Esophagus muscularis mucosa (tissue), 4 donors: ENCODE data around the gene PIGZ.

ENCODE experiments used
- EP300 ChIP-seq: sonication (generic); formaldehyde crosslinking; IDR thresholded peaks from one replicate; pipeline ENCODE4 v1.6.1; 2017; ENCODE audit warnings: antibody characterized with exemption
- POLR2AphosphoS5 ChIP-seq, 2 donors: sonication (generic); formaldehyde crosslinking; IDR thresholded peaks; one replicate each; pipeline ENCODE4 v1.6.1; 2017; ENCODE audit warnings: antibody characterized with exemption in 2 of 2
- TF ChIP-seq, protein P1 (sequence below), 3 experiments: fragments of 200-600 bp in 2 of 3; fragments of 450-650 bp in 1 of 3; sonication (generic) in 2 of 3; IDR thresholded peaks; one replicate each; pipeline ENCODE4 v1.5.1; 2017 to 2019; ENCODE audit warnings: antibody characterized with exemption in 3 of 3, mild to moderate bottlenecking in 2 of 3, moderate library complexity in 1 of 3

- TF ChIP-seq, protein P1, sequence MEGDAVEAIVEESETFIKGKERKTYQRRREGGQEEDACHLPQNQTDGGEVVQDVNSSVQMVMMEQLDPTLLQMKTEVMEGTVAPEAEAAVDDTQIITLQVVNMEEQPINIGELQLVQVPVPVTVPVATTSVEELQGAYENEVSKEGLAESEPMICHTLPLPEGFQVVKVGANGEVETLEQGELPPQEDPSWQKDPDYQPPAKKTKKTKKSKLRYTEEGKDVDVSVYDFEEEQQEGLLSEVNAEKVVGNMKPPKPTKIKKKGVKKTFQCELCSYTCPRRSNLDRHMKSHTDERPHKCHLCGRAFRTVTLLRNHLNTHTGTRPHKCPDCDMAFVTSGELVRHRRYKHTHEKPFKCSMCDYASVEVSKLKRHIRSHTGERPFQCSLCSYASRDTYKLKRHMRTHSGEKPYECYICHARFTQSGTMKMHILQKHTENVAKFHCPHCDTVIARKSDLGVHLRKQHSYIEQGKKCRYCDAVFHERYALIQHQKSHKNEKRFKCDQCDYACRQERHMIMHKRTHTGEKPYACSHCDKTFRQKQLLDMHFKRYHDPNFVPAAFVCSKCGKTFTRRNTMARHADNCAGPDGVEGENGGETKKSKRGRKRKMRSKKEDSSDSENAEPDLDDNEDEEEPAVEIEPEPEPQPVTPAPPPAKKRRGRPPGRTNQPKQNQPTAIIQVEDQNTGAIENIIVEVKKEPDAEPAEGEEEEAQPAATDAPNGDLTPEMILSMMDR (IDR thresholded peaks at IDR 0.05) = no peak
- TF ChIP-seq EP300 = no peak
- no peak for TF ChIP-seq POLR2AphosphoS5 (IDR thresholded peaks at IDR 0.05)
Measured at GRCh38 chr3:196988241-196989029, 19.8 kb upstream of the PIGZ start.
